Left kidney (tissue), 2 donors: ENCODE measurements around the gene MYT1. TPM values are rescaled to one million over a fixed set of nuclear protein-coding genes. Genes with fewer than 3 reads are reported as not detected.
"Not testable (repeated sequence)": the region's sequence is repeated elsewhere in the genome, so short reads cannot be mapped to it uniquely, and the experiment has no call there.

Experiments
- DNase-seq: peaks from one replicate; pipeline ENCODE4 v3.0.0-alpha.2; 2013
- polyA plus RNA-seq: library from polyadenylated mRNA; unstranded; fragments of 120-200 nt; gene quantifications from one replicate; pipeline ENCODE4 v1.2.1, GENCODE V29; 2013; ENCODE audit not compliant: insufficient read length

MYT1 gene
- polyA plus RNA-seq, 1 donor = 0.33 TPM

DNA sequence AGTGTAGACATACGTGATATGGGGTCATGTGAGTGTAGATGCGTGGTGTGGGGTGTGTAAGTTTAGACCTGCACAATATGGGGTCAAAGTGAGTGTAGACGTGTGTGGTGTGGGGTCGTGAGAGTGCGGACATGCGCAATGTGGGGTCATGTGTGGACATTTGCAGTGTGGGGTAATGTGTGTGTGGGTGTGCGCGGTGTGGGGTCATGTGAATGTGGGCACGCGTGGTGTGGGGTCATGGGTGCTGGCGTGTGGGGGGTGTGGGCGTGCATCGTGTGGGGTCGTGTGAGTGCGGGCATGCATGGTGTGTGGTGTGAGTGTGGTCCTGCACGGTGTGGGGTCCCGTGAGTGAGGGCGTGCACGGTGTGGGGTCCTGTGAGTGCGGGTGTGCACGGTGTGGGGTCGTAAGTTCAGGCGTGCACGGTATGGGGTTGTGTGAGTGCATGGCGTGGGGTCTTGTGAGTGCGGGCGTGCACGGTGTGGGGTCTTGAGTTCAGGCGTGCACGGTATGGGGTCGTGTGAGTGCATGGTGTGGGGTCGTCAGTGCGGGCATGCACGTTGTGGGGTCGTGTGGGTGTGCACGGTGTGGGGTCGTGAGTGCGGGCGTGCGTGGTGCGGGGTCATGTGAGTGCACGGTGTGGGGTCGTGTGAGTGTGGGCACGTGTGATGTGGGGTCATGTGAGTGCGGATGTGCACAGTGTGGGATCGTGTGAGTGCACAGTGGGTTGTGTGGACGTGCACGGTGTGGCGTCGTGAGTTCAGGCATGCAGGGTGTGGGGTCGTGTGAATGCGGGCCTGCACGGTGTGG, 105.6 kb downstream of the MYT1 start:
- DNase-seq = no peak

DNA sequence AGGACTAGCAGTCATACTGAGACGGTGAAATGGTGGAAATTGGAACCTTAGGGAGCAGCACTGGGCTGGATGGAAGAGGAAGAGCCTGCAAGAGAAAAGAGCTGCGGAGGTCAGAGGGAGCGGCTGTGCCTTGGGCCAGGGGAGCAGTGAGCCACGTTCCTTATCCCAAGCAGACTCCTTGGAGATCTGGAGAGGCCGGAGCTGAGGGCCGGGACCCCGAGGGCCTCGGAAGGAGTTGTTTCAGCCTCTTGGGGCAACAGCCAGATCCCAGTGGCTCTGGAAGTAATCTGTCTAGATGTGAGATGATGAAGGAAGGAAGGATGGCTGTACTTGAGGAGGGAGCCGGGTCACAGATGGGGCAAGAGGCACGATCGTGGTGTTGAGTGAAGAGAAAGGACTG, 107.4 kb downstream of the MYT1 start:
- no peak for DNase-seq

DNA sequence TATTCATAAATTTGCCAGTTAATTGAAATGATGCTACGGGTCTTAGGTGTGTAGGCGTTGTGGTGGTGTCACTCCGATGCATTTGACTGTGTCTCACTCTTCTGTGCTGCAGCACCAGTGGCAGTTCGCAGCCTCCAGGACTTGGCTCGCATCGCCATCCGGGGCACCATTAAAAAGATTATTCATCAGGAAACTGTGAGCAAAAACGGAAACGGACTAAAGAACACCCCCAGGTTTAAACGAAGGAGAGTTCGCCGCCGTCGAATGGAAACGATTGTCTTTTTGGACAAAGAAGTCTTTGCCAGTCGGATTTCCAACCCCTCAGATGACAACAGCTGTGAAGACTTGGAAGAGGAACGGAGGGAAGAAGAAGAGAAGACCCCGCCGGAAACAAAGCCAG, 108.9 kb downstream of the MYT1 start:
- no peak for DNase-seq

DNA sequence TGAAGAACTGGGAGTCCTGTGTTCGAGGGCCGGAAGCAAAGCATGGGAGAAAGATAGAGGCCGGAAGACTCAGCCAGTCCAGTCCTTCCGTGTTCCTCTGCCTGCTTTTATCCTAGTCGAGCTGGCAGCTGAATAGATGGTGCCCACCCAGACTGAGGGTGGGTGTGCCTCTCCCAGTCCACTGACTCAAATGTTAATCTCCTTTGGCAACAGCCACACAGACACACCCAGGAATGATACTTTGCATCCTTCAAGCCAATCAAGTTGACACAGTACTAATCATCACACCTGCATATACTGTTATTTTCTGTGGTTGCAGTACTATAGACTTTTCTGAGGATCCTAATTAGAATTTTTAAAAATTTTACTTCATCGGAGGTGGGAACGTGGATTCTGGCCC, 112.6 kb downstream of the MYT1 start:
- no peak for DNase-seq

DNA sequence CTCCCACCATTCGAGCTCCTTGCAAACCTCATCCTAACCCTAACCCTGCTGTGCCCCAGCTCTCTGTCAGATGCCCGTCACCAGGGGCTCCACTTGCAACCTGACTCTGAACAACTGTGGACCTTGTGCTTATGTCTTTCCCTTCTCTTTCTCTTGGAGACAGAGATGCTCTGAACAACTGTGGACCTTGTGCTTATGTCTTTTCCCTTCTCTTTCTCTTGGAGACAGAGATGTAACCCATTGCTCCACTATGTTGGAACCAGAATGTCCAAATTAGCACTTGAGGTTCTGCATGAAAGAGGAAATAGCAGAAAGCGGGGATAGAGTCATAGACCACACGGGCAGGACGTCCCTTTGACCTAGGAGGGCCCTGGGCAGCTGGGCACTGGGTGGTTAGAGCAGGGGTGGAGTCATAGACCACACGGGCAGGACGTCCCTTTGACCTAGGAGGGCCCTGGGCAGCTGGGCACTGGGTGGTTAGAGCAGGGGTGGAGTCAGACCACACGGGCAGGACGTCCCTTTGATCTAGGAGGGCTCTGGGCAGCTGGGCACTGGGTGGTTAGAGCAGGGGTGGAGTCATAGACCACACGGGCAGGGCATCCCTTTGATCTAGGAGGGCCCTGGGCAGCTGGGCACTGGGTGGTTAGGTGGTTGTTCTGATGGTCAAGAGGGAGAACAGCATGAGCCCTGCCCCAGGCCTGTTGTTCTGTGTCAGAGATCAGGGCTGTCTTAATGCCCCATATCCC, 113.5 kb downstream of the MYT1 start:
- DNase-seq = no peak

DNA sequence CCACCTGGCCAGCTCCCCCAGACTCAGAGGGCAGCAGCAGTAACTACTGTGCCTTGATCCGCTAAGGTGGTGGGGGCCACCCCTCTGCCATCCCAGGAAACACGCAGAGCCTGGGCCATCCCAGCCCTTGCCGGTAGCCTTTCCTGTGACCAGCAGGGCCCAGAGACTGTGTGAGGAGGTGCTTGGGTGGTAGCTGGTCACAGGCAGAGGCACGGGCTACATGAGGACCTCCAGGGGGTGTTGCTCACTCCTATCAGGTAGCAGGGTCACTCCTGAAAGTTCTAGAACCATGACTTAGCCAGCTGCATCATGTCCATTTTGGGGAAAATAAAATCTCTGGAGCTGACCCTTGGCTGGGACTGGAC, 114.0 kb downstream of the MYT1 start:
- DNase-seq = no peak

DNA sequence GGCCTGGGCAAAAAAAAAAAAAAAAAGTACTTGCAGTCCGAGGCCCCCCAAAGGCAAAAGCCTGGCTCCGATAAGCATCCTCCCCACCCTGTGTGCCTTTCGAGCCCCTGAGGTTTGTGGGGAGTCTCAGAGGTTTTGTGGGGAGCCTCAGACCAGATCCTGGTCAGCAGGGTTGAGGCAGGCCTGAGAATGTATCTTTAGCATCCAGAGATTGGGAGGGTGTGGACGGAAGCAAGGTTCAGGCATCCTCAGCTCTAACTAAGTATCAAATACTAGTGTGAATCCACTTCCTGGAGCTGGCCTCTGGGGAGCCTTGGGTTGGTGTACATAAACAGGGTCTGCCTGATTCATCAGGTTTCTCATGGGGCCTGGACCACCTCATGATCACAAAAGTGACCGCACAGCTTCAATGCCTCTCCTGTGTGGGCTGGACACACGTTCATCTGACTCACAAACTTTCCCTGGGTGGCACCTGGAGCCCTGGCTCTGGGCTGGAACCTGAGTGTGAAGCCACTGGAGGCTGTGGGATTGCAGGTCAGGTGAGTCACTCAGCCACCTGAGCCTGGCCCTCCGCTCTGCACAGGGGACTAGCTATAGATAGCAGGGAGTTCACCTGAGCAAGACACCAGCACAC, 115.7 kb downstream of the MYT1 start:
- no peak for DNase-seq

DNA sequence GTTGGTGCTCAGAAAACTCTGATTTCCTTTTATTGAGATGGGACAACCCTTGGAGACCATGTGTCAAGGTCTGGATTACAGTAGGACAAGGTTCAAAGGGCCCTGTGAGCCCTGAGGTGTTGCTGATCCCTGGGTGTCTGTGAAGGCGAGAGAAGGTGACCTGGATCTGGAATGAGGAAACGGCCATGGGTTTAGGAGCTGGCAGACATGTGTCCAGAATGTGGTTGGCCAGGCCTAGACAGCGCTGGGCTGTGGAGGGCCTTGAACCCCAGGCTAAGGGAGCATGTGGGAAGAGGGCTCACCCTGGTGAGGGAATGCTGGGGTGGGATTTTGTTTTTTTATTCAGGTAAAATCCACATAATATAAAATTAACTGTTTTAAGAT, 116.2 kb downstream of the MYT1 start:
- DNase-seq = no peak

DNA sequence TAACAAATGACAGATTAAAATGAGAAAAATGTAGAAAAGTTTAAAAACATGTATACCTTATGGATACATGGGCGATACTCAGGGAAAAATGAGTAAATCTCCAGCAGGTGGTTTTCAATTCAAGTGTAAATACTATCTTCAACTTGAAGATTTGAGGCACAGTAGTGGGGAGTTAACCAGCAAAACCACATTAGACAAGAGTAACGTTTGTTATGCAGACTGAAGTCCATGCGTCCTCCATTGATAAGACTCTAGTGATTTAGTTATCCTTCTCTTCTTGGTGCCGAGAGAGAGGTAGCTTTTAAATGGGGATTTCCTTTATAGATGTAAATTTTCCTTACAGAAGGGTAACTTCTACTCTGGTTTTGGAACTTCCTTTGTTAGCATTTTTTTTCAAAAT, 119.4 kb downstream of the MYT1 start:
- no peak for DNase-seq

DNA sequence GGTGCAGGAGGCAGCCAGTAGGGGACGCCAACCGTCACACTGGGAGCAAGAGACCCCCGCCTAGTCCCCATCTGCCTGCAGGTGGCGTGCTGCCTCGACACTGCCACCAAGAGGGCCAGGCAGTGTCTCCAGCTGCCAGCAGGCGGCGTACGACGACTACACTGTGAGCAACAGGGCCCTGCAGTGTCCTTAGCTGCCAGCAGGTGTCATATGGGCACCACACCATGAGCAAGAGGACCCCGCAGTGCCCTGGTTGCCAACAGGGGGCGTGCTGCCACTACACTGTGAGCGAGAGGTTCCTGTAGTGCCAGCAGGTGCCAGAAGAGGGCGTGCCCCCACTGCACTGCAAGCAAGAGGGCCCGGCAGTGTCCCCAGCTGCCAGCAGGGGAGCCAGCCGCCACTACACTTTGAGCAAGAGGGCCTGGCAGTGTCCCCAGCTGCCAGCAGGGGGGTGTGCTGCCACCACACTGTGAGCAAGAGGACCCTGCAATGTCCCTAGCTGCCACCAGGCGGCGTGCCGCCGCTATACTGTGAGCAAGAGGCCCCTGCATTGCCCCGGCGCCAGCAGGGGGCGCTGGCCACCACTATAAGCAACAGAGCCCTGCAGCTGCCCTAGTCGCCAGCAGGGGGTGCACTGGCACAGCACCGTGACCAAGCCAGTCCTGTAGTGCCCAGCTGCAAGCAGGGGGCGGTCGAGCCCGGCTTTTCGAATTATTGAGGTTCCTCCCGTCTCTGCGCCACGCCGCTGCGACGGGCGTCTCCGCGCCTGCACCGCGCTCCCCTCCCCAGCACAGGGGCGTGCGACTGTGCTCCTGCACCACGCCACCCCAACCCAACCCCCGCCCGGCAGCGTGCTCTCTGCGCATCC, 121.6 kb downstream of the MYT1 start:
- not testable (repeated sequence) for DNase-seq

DNA sequence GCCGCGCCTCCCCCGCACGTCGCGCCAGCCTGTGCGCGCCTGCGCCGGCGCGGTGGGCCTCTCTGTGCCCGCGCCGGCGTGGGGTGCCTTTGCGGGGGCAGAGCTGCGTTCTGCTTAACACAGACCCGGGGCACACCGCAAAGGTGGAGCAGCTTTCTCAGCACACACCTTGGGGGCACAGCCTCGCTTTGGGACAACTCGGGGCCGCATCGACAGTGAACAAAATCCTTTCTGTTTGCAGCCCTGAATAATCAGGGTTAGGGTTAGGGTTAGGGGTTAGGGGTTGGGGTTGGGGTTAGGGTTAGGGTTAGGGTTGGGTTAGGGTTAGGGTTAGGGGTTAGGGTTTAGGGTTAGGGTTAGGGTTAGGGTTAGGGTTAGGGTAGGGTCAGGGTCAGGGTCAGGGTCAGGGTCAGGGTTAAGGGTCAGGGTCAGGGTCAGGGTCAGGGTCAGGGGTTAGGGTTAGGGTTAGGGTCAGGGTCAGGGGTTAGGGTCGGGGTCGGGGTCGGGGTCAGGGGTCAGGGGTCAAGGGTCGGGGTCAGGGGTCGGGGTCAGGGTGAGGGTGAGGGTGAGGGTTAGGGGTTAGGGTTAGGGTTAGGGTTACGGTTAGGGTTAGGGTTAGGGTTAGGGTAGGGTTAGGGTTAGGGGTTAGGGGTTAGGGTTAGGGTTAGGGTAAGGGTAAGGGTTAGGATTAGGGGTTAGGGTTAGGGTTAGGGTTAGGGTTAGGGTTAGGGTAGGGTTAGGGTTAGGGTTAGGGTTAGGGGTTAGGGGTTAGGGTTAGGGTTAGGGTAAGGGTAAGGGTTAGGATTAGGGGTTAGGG, 122.4 kb downstream of the MYT1 start:
- DNase-seq = not testable (repeated sequence)

DNA sequence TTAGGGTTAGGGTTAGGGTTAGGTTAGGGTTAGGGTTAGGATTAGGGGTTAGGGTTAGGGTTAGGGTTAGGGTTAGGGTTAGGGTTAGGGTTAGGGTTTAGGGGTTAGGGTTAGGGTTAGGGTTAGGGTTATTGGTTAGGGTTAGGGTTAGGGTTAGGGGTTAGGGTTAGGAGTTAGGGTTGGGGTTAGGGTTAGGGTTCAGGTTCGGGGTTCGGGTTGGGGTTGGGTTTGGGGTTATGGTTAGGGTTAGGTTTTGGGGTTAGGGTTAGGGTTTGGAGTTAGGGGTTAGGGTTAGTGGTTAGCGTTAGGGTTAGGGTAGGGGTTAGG, 123.0 kb downstream of the MYT1 start:
- not testable (repeated sequence) for DNase-seq

Other genes starting within 250 kb of the MYT1 start
- 51.0 TPM for gene UCKL1, start 208.0 kb upstream of the MYT1 start, polyA plus RNA-seq
- 24.7 TPM for gene ZNF512B, start 194.5 kb upstream of the MYT1 start, polyA plus RNA-seq
- 7.5 TPM for gene SAMD10, start 184.8 kb upstream of the MYT1 start, polyA plus RNA-seq
- gene PRPF6, start 183.3 kb upstream of the MYT1 start, polyA plus RNA-seq = 81.6 TPM
- 0.95 TPM for gene C20orf204, start 128.3 kb upstream of the MYT1 start, polyA plus RNA-seq
- gene SOX18, start 114.8 kb upstream of the MYT1 start, polyA plus RNA-seq = 4.5 TPM
- 74.7 TPM for gene TCEA2, start 101.3 kb upstream of the MYT1 start, polyA plus RNA-seq
- gene RGS19, start 84.9 kb upstream of the MYT1 start, polyA plus RNA-seq = 3.6 TPM
- 1.1 TPM for gene OPRL1, start 84.4 kb upstream of the MYT1 start, polyA plus RNA-seq
- not detected for gene LKAAEAR1, start 80.1 kb upstream of the MYT1 start, polyA plus RNA-seq
- gene NPBWR2, start 56.9 kb upstream of the MYT1 start, polyA plus RNA-seq = not detected
- gene PCMTD2, start 91.3 kb downstream of the MYT1 start, polyA plus RNA-seq = 211 TPM